Nephron progenitor cell (in vitro differentiated cells): Measurements from ENCODE around the gene SNX25.
A peak's percentile ranks its signal among the peaks of the same experiment; 100 is the strongest.

Source experiments
- DNase-seq: peaks from one replicate; pipeline ENCODE4 v3.0.0; 2021
- H3K27ac Mint-ChIP-seq: 2 replicates; pipeline ENCODE4 v1.8.0; 2021; ENCODE audit warnings: mild to moderate bottlenecking, moderate library complexity, mixed read lengths
- H3K27me3 Mint-ChIP-seq: 2 replicates; pipeline ENCODE4 v1.8.0; 2021; ENCODE audit warnings: mild to moderate bottlenecking, low read depth, mixed read lengths; ENCODE audit not compliant: poor library complexity
- H3K36me3 Mint-ChIP-seq: 2 replicates; pipeline ENCODE4 v1.8.0; 2021; ENCODE audit warnings: low read depth, mixed read lengths
- H3K4me1 Mint-ChIP-seq: 2 replicates; pipeline ENCODE4 v1.8.0; 2021; ENCODE audit warnings: mixed read lengths
- H3K4me3 Mint-ChIP-seq: 2 replicates; pipeline ENCODE4 v1.8.0; 2021; ENCODE audit warnings: mild to moderate bottlenecking, moderate library complexity, mixed read lengths
- H3K9me3 Mint-ChIP-seq: 2 replicates; pipeline ENCODE4 v1.8.0; 2021; ENCODE audit warnings: mild to moderate bottlenecking, moderate library complexity, mixed read lengths
- TF ChIP-seq, protein P1 (sequence below): fragments of 200-600 bp; sonication (generic); IDR thresholded peaks from 2 replicates; pipeline ENCODE4 v1.5.0; 2021; ENCODE audit warnings: antibody characterized with exemption

SNX25 gene

DNA sequence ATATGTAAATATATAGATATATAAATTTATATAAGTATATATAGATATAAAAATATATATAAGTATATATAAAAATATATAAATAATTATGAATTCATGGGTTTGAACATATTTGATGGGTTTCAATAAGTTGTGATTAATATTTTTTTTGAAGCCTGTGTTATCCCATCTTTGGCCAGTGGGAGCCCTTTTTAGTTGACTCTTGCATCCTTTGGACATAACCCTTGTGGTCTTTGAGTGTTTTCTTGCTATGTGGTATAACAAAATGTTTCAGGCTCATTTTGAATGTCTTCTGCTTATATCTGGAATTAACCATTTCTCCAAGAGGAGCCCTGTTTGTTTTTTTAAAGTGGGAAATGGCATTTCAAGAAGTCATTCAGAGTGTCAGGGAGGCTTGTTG is 15.2 kb downstream of the SNX25 start:
- TF ChIP-seq, protein P1, sequence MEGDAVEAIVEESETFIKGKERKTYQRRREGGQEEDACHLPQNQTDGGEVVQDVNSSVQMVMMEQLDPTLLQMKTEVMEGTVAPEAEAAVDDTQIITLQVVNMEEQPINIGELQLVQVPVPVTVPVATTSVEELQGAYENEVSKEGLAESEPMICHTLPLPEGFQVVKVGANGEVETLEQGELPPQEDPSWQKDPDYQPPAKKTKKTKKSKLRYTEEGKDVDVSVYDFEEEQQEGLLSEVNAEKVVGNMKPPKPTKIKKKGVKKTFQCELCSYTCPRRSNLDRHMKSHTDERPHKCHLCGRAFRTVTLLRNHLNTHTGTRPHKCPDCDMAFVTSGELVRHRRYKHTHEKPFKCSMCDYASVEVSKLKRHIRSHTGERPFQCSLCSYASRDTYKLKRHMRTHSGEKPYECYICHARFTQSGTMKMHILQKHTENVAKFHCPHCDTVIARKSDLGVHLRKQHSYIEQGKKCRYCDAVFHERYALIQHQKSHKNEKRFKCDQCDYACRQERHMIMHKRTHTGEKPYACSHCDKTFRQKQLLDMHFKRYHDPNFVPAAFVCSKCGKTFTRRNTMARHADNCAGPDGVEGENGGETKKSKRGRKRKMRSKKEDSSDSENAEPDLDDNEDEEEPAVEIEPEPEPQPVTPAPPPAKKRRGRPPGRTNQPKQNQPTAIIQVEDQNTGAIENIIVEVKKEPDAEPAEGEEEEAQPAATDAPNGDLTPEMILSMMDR: no peak
- no peak for DNase-seq
- peaks cover 3% of the 10 kb centered on the region for H3K4me1 Mint-ChIP-seq
- no peak overlapping the region for H3K4me3 Mint-ChIP-seq
- peaks cover 2% of the 10 kb centered on the region for H3K27me3 Mint-ChIP-seq
- H3K36me3 Mint-ChIP-seq: peaks cover 16% of the 10 kb centered on the region
- H3K27ac Mint-ChIP-seq: no peak overlapping the region
- peaks cover 11% of the 10 kb centered on the region for H3K9me3 Mint-ChIP-seq

DNA sequence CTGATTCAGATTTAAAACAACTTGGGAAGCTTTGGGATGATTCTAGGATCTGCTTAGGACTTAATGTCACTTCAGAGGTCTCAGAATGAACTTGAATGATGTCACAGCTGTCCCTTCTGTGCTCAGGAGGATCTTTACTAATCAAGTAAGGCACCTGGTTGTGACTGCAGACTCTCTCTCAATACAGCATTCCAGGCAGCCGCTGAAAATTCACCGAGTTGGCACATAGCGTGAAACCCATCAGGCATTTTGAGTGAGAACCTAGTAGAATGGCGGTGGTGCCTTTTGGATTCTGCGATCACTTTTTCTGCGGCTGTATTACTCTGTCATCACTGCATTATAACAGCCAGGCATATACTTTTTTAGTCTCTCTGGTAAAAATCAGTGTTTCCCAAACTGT is 16.5 kb downstream of the SNX25 start:
- Mint-ChIP-seq H3K36me3 (peaks cover 16% of the 10 kb centered on the region), H3K27ac (no peak overlapping the region), H3K9me3 (peaks cover 11% of the 10 kb centered on the region), H3K4me1 (peaks cover 3% of the 10 kb centered on the region), H3K4me3 (no peak overlapping the region), H3K27me3 (no peaks in the 10 kb centered on the region)
- TF ChIP-seq, protein P1: no peak
- DNase-seq: no peak

DNA sequence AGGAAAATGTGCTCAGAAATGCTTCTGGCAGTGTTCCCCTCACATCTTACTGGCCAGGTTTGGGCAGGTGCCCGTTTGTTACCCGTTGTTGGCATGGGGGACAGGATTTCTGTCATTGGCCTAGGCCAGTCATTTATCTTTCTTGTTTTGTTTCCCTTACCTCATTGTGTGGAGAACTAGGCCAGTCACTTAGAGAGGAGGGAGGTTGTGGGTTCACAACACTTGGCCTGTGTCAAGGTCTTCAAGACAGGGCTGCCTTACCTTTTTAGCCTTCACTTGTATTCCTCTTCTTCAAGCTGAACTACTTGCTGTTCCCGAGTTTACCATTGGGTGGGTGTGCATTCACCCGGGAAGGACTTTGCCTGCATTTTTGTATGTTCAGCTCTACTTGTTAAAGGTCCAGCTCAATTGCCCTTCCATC is 17.7 kb downstream of the SNX25 start:
- Mint-ChIP-seq H3K4me1 (peaks cover 7% of the 10 kb centered on the region), H3K36me3 (peaks cover 11% of the 10 kb centered on the region), H3K27me3 (no peaks in the 10 kb centered on the region), H3K27ac (no peak overlapping the region), H3K4me3 (no peak overlapping the region), H3K9me3 (peaks cover 11% of the 10 kb centered on the region)
- TF ChIP-seq, protein P1: peak; percentile 8
- DNase-seq: peak; percentile 18

DNA sequence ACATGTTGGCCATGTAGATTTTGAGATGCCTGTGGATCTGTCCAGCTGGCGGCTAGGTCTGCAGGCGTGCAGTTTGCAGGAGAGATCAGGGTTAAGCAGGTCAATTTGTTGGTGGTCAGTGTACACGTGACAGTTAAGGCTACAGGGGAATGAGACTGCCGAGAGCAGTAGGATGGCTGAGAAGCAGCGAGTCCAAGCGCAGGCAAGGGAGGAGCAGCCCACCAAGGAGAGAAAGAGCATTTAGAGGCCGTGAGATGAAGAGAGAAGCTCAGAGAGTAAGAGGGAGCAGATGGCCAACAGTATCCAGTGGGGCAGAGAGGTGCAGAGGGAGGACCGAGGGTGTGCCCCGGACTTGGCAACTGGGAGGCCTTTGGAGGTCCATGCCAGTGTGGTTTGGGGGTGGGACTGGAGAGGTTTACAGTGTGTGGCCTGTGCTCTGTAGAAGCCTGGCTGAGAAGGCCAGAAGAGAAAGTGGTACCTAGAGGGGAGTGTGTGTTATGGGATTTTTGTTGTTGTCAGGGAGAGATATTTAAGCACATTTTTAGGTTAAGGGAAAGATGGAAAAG is 18.4 kb downstream of the SNX25 start:
- Mint-ChIP-seq H3K9me3 (peaks cover 6% of the 10 kb centered on the region), H3K27me3 (no peaks in the 10 kb centered on the region), H3K4me1 (peaks cover 11% of the 10 kb centered on the region), H3K27ac (no peak overlapping the region), H3K36me3 (peaks cover 6% of the 10 kb centered on the region), H3K4me3 (no peak overlapping the region)
- no peak for DNase-seq
- TF ChIP-seq, protein P1: no peak

DNA sequence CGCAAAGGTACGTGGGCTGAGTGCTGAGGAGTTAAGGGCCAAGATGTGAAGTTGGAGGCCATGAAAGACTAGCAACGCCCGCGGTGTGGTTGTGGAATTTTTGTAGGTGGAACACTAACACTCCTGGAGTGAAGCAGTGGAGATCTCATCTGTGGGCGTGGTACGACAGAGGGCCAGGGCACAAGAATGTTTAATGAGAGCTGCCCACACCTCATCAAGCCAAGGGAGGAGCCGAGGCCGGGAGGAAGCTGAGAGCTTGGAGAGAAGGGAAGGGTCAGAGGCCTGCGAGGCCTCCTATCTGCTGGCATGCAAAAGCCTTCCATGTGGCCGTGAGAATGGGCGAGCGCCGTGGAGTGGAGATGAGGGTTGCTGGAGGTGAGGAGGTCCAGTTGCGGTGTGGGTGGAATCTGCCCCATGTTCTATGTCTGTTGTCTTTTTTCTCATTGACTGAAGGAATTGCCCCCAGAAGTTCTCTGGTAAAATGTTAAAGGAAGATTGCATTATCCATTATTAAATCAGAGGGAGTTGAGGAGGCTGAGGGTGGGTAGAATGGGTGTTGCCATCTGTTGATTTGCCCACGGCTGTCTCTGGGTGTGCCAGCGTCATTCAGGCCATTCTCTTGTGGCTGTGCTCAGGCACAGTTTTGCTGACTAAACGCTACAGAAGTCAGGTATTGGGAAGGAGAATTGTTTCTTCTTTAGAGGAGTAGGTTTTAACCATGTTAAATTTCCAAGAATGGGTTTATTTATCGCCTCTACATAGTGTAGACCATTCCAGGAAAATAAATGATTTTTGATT is 19.8 kb downstream of the SNX25 start:
- TF ChIP-seq, protein P1: no peak
- H3K36me3 Mint-ChIP-seq: no peaks in the 10 kb centered on the region
- no peak overlapping the region for H3K4me3 Mint-ChIP-seq
- H3K27me3 Mint-ChIP-seq: no peaks in the 10 kb centered on the region
- no peaks in the 10 kb centered on the region for H3K9me3 Mint-ChIP-seq
- H3K4me1 Mint-ChIP-seq: peaks cover 11% of the 10 kb centered on the region
- no peak for DNase-seq
- no peak overlapping the region for H3K27ac Mint-ChIP-seq

DNA sequence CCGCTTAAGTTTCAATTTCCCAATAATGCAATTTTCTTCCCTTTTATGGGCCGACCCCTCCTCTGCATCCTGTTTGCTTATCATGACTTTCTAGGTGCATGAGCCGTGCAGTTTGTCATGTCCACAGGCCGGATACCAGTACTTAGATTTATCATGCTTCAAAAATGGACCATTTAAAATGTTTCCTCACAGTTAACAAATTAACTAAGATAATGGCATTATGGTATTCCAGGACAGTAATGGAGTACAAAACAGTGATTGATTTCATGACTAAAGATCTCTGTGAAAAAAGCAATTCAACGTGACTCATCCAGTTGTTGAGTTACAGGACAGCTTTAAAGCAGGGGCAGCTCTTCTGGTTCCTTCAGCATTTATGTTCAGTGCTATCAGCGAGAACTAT is 23.0 kb downstream of the SNX25 start:
- H3K9me3 Mint-ChIP-seq: peaks cover 2% of the 10 kb centered on the region
- no peak overlapping the region for H3K27ac Mint-ChIP-seq
- no peaks in the 10 kb centered on the region for H3K36me3 Mint-ChIP-seq
- peaks cover 24% of the 10 kb centered on the region for H3K4me1 Mint-ChIP-seq
- H3K27me3 Mint-ChIP-seq: no peaks in the 10 kb centered on the region
- TF ChIP-seq, protein P1: no peak
- no peak for DNase-seq
- no peak overlapping the region for H3K4me3 Mint-ChIP-seq
